GM12864 (cell line): ENCODE results near the gene MARCHF7.

ENCODE experiments used
- DNase-seq: peaks from one replicate; pipeline ENCODE4 v3.0.0-alpha.2; 2011; ENCODE audit warnings: low read depth
- H3K4me3 ChIP-seq: 2 replicates; pipeline ENCODE4 v1.5.1; 2011; ENCODE audit warnings: mild to moderate bottlenecking, low read depth, low read length, control low read depth
- TF ChIP-seq, protein P1 (sequence below): IDR thresholded peaks from 2 replicates; pipeline ENCODE4 v1.5.1; 2011; ENCODE audit warnings: low read depth, mild to moderate bottlenecking, moderate library complexity, low read length, control low read depth, inconsistent platforms; ENCODE audit errors: missing control alignments

The MARCHF7 gene

DNA sequence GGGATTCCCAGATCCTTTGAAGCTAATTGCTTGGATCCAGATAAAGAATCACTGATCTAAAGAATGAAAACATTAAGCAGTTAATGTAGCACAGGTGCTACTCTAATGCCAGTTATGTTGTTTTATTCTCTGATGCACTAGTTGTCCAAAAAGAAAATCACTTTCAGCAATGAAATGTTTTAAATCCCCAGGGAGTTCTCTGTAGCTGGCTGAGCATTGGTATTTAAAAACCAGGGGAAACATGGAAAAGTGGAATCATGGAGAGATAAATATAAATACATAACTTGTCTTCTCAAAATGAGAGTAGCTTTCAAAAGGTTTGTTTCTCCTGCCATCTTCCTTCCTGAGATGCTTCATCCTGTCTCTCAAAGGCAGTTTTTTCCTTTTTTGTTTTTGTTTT is 48.0 kb downstream of the MARCHF7 start:
- TF ChIP-seq, protein P1, sequence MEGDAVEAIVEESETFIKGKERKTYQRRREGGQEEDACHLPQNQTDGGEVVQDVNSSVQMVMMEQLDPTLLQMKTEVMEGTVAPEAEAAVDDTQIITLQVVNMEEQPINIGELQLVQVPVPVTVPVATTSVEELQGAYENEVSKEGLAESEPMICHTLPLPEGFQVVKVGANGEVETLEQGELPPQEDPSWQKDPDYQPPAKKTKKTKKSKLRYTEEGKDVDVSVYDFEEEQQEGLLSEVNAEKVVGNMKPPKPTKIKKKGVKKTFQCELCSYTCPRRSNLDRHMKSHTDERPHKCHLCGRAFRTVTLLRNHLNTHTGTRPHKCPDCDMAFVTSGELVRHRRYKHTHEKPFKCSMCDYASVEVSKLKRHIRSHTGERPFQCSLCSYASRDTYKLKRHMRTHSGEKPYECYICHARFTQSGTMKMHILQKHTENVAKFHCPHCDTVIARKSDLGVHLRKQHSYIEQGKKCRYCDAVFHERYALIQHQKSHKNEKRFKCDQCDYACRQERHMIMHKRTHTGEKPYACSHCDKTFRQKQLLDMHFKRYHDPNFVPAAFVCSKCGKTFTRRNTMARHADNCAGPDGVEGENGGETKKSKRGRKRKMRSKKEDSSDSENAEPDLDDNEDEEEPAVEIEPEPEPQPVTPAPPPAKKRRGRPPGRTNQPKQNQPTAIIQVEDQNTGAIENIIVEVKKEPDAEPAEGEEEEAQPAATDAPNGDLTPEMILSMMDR, result no peak
- no peak overlapping the region for H3K4me3 ChIP-seq
- no peak for DNase-seq

DNA sequence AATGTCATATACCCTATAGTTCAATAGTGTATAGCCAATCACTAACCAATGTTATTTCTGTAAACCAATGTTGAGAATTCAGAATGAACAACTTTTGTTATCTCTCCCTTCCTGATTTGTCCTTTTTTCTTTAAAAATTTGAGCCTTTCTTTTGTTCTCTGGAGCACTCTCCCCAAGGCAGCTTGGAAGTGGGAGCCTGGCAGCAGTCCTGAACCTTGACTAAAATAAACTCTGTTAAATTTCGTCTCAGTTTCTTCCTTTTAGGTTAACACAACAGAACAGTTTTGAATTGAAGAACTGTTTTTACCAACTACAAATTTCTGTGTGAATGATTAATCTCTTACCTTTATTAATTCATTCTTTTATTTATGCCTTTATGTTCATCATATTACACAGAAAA is 49.8 kb downstream of the MARCHF7 start:
- DNase-seq, result no peak
- H3K4me3 ChIP-seq, result no peak overlapping the region
- TF ChIP-seq, protein P1, result no peak
